ENCODE results near the gene LAMA3.

DNA sequence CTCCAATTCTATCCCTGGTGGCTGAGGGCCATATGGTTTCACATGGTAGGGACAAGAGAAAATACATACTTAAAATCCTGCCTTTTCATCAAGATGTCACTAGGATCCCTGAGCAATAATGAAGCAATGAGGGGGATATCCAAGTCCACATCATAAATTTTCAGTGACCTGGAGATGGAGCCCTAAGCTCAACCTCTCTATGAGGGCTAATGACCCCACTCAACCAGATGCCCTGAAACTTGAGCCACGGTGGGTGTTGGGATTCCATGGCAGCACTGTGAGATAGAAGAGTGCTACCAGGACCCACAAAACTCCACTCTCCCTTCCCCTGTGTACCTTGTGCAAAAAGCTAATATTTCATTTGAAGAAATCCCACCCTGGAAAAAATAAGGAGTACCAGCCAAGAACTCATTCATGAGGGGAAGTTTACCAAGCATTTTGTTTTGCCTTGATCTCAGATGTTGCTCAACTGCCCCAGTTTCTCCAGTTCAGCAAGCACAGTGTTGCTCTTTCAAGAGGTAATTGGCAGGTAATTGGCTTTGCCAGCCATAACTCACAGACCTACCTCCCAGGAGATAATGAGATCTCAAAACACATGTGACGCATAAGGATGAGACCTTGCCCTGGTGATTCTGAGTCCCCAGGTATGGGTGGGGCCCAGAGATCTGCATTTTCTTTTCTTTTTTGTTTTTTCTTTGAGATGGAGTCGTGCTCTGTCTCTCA is 274.4 kb downstream of the LAMA3 start:
- TF ChIP-seq, protein P1, sequence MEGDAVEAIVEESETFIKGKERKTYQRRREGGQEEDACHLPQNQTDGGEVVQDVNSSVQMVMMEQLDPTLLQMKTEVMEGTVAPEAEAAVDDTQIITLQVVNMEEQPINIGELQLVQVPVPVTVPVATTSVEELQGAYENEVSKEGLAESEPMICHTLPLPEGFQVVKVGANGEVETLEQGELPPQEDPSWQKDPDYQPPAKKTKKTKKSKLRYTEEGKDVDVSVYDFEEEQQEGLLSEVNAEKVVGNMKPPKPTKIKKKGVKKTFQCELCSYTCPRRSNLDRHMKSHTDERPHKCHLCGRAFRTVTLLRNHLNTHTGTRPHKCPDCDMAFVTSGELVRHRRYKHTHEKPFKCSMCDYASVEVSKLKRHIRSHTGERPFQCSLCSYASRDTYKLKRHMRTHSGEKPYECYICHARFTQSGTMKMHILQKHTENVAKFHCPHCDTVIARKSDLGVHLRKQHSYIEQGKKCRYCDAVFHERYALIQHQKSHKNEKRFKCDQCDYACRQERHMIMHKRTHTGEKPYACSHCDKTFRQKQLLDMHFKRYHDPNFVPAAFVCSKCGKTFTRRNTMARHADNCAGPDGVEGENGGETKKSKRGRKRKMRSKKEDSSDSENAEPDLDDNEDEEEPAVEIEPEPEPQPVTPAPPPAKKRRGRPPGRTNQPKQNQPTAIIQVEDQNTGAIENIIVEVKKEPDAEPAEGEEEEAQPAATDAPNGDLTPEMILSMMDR (IDR thresholded peaks at IDR 0.05; ENCODE audit: low read depth, low read length, missing input control) = no peak
- TF ChIP-seq, protein P2, sequence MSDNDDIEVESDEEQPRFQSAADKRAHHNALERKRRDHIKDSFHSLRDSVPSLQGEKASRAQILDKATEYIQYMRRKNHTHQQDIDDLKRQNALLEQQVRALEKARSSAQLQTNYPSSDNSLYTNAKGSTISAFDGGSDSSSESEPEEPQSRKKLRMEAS (IDR thresholded peaks at IDR 0.05) = no peak
- TF ChIP-seq JUND (IDR thresholded peaks at IDR 0.05) (no peak), SP1 (IDR thresholded peaks at IDR 0.05) (peak; percentile 20), FOXA2 (IDR thresholded peaks at IDR 0.05) (no peak), YY1 (IDR thresholded peaks at IDR 0.05) (no peak), GABPA (IDR thresholded peaks at IDR 0.05 in 1 of 2, conservative IDR thresholded peaks at IDR 0.05 in 1 of 2) (no peak), TAF1 (conservative IDR thresholded peaks at IDR 0.05) (no peak), RXRA (IDR thresholded peaks at IDR 0.05) (peak; percentile 47 to 72), RAD21 (IDR thresholded peaks at IDR 0.05) (peak; percentile 62 to 69)
- TF ChIP-seq, protein P3, sequence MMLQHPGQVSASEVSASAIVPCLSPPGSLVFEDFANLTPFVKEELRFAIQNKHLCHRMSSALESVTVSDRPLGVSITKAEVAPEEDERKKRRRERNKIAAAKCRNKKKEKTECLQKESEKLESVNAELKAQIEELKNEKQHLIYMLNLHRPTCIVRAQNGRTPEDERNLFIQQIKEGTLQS (IDR thresholded peaks at IDR 0.05) = no peak
- TF ChIP-seq, protein P4, sequence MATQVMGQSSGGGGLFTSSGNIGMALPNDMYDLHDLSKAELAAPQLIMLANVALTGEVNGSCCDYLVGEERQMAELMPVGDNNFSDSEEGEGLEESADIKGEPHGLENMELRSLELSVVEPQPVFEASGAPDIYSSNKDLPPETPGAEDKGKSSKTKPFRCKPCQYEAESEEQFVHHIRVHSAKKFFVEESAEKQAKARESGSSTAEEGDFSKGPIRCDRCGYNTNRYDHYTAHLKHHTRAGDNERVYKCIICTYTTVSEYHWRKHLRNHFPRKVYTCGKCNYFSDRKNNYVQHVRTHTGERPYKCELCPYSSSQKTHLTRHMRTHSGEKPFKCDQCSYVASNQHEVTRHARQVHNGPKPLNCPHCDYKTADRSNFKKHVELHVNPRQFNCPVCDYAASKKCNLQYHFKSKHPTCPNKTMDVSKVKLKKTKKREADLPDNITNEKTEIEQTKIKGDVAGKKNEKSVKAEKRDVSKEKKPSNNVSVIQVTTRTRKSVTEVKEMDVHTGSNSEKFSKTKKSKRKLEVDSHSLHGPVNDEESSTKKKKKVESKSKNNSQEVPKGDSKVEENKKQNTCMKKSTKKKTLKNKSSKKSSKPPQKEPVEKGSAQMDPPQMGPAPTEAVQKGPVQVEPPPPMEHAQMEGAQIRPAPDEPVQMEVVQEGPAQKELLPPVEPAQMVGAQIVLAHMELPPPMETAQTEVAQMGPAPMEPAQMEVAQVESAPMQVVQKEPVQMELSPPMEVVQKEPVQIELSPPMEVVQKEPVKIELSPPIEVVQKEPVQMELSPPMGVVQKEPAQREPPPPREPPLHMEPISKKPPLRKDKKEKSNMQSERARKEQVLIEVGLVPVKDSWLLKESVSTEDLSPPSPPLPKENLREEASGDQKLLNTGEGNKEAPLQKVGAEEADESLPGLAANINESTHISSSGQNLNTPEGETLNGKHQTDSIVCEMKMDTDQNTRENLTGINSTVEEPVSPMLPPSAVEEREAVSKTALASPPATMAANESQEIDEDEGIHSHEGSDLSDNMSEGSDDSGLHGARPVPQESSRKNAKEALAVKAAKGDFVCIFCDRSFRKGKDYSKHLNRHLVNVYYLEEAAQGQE (IDR thresholded peaks at IDR 0.05) = no peak
